ENCODE data around the gene HUWE1.

DNA sequence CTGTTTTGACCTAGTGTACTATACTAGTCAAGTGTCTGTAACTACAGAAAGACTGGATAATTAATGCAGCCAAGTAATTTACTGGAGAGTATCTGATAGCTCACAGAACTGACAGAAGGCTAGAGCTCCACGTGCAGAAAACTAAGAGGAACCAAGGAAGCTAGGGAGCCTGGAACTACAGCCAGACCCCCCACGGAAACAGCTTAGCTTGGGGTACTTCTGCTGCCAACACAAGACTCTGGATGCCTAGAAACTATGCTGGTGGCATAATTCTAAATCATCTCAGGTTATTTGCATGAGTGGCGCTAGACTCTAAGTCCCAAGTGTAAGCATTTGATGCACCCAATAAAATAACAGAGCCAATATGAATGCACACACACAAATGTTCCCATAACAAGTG, 26.5 kb downstream of the HUWE1 start:
- TF ChIP-seq, protein P1, sequence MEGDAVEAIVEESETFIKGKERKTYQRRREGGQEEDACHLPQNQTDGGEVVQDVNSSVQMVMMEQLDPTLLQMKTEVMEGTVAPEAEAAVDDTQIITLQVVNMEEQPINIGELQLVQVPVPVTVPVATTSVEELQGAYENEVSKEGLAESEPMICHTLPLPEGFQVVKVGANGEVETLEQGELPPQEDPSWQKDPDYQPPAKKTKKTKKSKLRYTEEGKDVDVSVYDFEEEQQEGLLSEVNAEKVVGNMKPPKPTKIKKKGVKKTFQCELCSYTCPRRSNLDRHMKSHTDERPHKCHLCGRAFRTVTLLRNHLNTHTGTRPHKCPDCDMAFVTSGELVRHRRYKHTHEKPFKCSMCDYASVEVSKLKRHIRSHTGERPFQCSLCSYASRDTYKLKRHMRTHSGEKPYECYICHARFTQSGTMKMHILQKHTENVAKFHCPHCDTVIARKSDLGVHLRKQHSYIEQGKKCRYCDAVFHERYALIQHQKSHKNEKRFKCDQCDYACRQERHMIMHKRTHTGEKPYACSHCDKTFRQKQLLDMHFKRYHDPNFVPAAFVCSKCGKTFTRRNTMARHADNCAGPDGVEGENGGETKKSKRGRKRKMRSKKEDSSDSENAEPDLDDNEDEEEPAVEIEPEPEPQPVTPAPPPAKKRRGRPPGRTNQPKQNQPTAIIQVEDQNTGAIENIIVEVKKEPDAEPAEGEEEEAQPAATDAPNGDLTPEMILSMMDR (IDR thresholded peaks at IDR 0.05) = no peak
- TF ChIP-seq POLR2AphosphoS5 (IDR thresholded peaks at IDR 0.05) = no peak
